ENCODE results near the gene CEP112. TPM values are rescaled to one million over a fixed set of nuclear protein-coding genes. Genes with fewer than 3 reads are reported as not detected.

The CEP112 gene
- total RNA-seq, 1 donor from 2014 or later: 3.8 TPM

- Mint-ChIP-seq H3K4me1 (no peaks in the 10 kb centered on the region), H3K4me3 (no peak overlapping the region), H3K27ac (no peak overlapping the region), H3K9me3 (peaks cover 5% of the 10 kb centered on the region), H3K36me3 (ENCODE audit: low read depth) (no peaks in the 10 kb centered on the region), H3K27me3 (no peaks in the 10 kb centered on the region)
- DNase-seq (no peak), ATAC-seq (ENCODE audit: low read depth) (no peak)
- intact Hi-C loops (cut with micrococcal nuclease): no loop called here
- CTCF ChIA-PET: no interaction called here
- TF ChIP-seq, protein P1, sequence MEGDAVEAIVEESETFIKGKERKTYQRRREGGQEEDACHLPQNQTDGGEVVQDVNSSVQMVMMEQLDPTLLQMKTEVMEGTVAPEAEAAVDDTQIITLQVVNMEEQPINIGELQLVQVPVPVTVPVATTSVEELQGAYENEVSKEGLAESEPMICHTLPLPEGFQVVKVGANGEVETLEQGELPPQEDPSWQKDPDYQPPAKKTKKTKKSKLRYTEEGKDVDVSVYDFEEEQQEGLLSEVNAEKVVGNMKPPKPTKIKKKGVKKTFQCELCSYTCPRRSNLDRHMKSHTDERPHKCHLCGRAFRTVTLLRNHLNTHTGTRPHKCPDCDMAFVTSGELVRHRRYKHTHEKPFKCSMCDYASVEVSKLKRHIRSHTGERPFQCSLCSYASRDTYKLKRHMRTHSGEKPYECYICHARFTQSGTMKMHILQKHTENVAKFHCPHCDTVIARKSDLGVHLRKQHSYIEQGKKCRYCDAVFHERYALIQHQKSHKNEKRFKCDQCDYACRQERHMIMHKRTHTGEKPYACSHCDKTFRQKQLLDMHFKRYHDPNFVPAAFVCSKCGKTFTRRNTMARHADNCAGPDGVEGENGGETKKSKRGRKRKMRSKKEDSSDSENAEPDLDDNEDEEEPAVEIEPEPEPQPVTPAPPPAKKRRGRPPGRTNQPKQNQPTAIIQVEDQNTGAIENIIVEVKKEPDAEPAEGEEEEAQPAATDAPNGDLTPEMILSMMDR (IDR thresholded peaks at IDR 0.05): no peak
- POLR2A ChIA-PET: no interaction called here
Observed at GRCh38 chr17:66098040-66098439, 93.9 kb downstream of the CEP112 start.

DNA sequence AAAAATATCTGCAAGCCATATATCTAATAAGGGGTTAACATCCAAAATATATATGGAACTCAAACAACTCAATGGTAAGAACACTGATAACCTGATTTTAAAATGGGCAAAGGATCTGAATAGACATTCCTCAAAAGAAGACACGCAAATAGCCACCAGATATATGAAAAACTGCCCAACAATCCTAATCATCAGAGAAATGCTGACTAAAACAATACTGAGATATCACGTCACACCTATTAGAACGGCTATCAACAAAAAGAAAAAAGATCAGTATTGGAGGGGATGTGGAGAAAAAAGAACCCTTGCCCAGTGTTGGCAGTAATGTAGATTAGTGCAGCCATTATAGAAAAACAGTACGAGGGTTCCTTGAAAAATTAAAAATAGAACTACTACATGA is 97.2 kb downstream of the CEP112 start:
- Mint-ChIP-seq H3K27me3 (no peaks in the 10 kb centered on the region), H3K4me1 (no peaks in the 10 kb centered on the region), H3K36me3 (ENCODE audit: low read depth) (no peaks in the 10 kb centered on the region), H3K4me3 (no peak overlapping the region), H3K27ac (no peak overlapping the region), H3K9me3 (peaks cover 8% of the 10 kb centered on the region)
- POLR2A ChIA-PET: no interaction called here
- CTCF ChIA-PET: no interaction called here
- no peak for ATAC-seq (ENCODE audit: low read depth)
- no peak for DNase-seq
- TF ChIP-seq, protein P1 (IDR thresholded peaks at IDR 0.05): no peak
- intact Hi-C loops (cut with micrococcal nuclease): no loop called here

- CTCF ChIA-PET: no interaction called here
- Mint-ChIP-seq H3K36me3 (ENCODE audit: low read depth) (peaks cover 4% of the 10 kb centered on the region), H3K9me3 (peaks cover 14% of the 10 kb centered on the region), H3K27ac (no peak overlapping the region), H3K27me3 (no peaks in the 10 kb centered on the region), H3K4me1 (no peaks in the 10 kb centered on the region), H3K4me3 (no peak overlapping the region)
- ATAC-seq (ENCODE audit: low read depth): no peak
- intact Hi-C loops (cut with micrococcal nuclease): no loop called here
- TF ChIP-seq, protein P1 (IDR thresholded peaks at IDR 0.05): no peak
- POLR2A ChIA-PET: no interaction called here
- DNase-seq: no peak
Observed at GRCh38 chr17:66091445-66092080, 100.4 kb downstream of the CEP112 start.

GRCh38 chr17:66089764-66090163 is 102.2 kb downstream of the CEP112 start:
- ChIA-PET POLR2A (no interaction called here), CTCF (interaction anchor here (0.5 kb wide), 1 partner anchor 33 kb away, joined by 3 read pairs; no protein-coding TSS in a partner anchor)
- H3K27me3 Mint-ChIP-seq: no peaks in the 10 kb centered on the region
- H3K36me3 Mint-ChIP-seq (ENCODE audit: low read depth): peaks cover 4% of the 10 kb centered on the region
- H3K27ac Mint-ChIP-seq: no peak overlapping the region
- H3K4me3 Mint-ChIP-seq: no peak overlapping the region
- intact Hi-C loops (cut with micrococcal nuclease): no loop called here
- DNase-seq (no peak), ATAC-seq (ENCODE audit: low read depth) (no peak)
- no peaks in the 10 kb centered on the region for H3K4me1 Mint-ChIP-seq
- TF ChIP-seq, protein P1 (IDR thresholded peaks at IDR 0.05): no peak
- peaks cover 14% of the 10 kb centered on the region for H3K9me3 Mint-ChIP-seq

GRCh38 chr17:66088173-66088572 is 103.8 kb downstream of the CEP112 start:
- ChIA-PET CTCF (no interaction called here), POLR2A (no interaction called here)
- intact Hi-C loops (cut with micrococcal nuclease): no loop called here
- no peak overlapping the region for H3K4me3 Mint-ChIP-seq
- no peaks in the 10 kb centered on the region for H3K27me3 Mint-ChIP-seq
- TF ChIP-seq, protein P1 (IDR thresholded peaks at IDR 0.05): no peak
- H3K4me1 Mint-ChIP-seq: no peaks in the 10 kb centered on the region
- ATAC-seq (ENCODE audit: low read depth) (no peak), DNase-seq (no peak)
- peaks cover 14% of the 10 kb centered on the region for H3K9me3 Mint-ChIP-seq
- H3K27ac Mint-ChIP-seq: no peak overlapping the region
- peaks cover 4% of the 10 kb centered on the region for H3K36me3 Mint-ChIP-seq (ENCODE audit: low read depth)

Data from activated B cell treated with CpG ODN at 0.5 μM for 24 hours (primary cell).